Measurements from ENCODE around the gene CRYGB.

GRCh38 chr2:208189069-208189809, 43.3 kb upstream of the CRYGB start:
- TF ChIP-seq EZH2 (IDR thresholded peaks at IDR 0.05; ENCODE audit: borderline replicate concordance, low read depth, low read length, poor library complexity, severe bottlenecking) = no peak
- TF ChIP-seq, protein P1, sequence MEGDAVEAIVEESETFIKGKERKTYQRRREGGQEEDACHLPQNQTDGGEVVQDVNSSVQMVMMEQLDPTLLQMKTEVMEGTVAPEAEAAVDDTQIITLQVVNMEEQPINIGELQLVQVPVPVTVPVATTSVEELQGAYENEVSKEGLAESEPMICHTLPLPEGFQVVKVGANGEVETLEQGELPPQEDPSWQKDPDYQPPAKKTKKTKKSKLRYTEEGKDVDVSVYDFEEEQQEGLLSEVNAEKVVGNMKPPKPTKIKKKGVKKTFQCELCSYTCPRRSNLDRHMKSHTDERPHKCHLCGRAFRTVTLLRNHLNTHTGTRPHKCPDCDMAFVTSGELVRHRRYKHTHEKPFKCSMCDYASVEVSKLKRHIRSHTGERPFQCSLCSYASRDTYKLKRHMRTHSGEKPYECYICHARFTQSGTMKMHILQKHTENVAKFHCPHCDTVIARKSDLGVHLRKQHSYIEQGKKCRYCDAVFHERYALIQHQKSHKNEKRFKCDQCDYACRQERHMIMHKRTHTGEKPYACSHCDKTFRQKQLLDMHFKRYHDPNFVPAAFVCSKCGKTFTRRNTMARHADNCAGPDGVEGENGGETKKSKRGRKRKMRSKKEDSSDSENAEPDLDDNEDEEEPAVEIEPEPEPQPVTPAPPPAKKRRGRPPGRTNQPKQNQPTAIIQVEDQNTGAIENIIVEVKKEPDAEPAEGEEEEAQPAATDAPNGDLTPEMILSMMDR (conservative IDR thresholded peaks at IDR 0.05; ENCODE audit: low read depth, low read length) = no peak
